Stimulated activated CD4-positive, alpha-beta T cell treated with anti-CD3 and anti-CD28 coated beads, Interleukin-1b, Interleukin-23, amount 100 ng/mL, for 24 hours (primary cell): Measurements from ENCODE around the gene TSC22D1.
"Not testable (repeated sequence)": the region's sequence is repeated elsewhere in the genome, so short reads cannot be mapped to it uniquely, and the experiment has no call there.

Source experiments
- DNase-seq, 4 experiments: peaks; one replicate each; pipeline ENCODE4 v3.0.0-alpha.2; 2020; ENCODE audit warnings: low read depth in 4 of 4, low spot score in 1 of 4

TSC22D1 gene

GRCh38 chr13:44573790-44574465, 2.2 kb downstream of the TSC22D1 start:
- DNase-seq: no peak

GRCh38 chr13:44573071-44573470, 3.1 kb downstream of the TSC22D1 start:
- no peak for DNase-seq

- DNase-seq: no peak
These were observed 9.5 kb downstream of the TSC22D1 start for GRCh38 chr13:44566601-44567000.

GRCh38 chr13:44565881-44566280, 10.2 kb downstream of the TSC22D1 start:
- DNase-seq: no peak

GRCh38 chr13:44564936-44565335, 11.2 kb downstream of the TSC22D1 start:
- no peak for DNase-seq

GRCh38 chr13:44562853-44563252, 13.3 kb downstream of the TSC22D1 start:
- not testable (repeated sequence) for DNase-seq

GRCh38 chr13:44561351-44561750, 14.8 kb downstream of the TSC22D1 start:
- DNase-seq: no peak

GRCh38 chr13:44557986-44558385, 18.1 kb downstream of the TSC22D1 start:
- no peak for DNase-seq

GRCh38 chr13:44555207-44555606, 20.9 kb downstream of the TSC22D1 start:
- no peak for DNase-seq

GRCh38 chr13:44549476-44549875, 26.7 kb downstream of the TSC22D1 start:
- DNase-seq: no peak

GRCh38 chr13:44546164-44546563, 30.0 kb downstream of the TSC22D1 start:
- DNase-seq: no peak

- DNase-seq: no peak
These were observed 32.8 kb downstream of the TSC22D1 start for GRCh38 chr13:44543369-44543768.

GRCh38 chr13:44542361-44542760, 33.8 kb downstream of the TSC22D1 start:
- no peak for DNase-seq

- DNase-seq: no peak
These were observed 34.5 kb downstream of the TSC22D1 start for GRCh38 chr13:44541601-44542000.

GRCh38 chr13:44540761-44541434, 35.2 kb downstream of the TSC22D1 start:
- DNase-seq: no peak

- no peak for DNase-seq
These were observed 38.9 kb downstream of the TSC22D1 start for GRCh38 chr13:44537248-44537647.

GRCh38 chr13:44523146-44524015, 52.7 kb downstream of the TSC22D1 start:
- DNase-seq: no peak

- DNase-seq: no peak
These were observed 56.5 kb downstream of the TSC22D1 start for GRCh38 chr13:44519642-44520041.

- DNase-seq: no peak
These were observed 59.4 kb downstream of the TSC22D1 start for GRCh38 chr13:44516771-44517170.

GRCh38 chr13:44514278-44514677, 61.9 kb downstream of the TSC22D1 start:
- no peak for DNase-seq

GRCh38 chr13:44509853-44510252, 66.3 kb downstream of the TSC22D1 start:
- DNase-seq: not testable (repeated sequence)

GRCh38 chr13:44508562-44509077, 67.5 kb downstream of the TSC22D1 start:
- DNase-seq: no peak
